ENCODE data around the gene CPNE5.

The CPNE5 gene

DNA sequence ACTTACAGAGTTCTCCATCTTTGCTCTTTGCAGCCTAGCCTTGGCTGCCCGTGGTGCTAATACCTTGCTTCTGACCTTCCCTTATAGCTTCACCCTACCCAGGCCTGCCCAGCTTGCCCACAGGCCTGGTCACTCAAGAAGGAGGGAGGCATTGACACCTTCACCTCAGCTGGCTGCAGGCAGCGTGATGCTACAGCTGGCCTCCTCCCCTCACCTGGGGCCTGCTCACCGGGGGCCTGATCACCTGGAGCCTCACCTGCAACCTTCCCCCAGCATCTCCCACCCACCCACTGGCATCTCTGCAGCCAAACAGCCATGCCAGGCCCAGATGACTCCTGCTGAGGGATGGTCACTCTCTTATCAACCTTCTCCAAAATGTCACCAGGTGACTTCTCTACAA is 40.4 kb downstream of the CPNE5 start:
- intact Hi-C loops (cut with DNase I; ENCODE audit: low total_unique reads): no loop called here
- Histone ChIP-seq H3K4me1 (no peaks in the 10 kb centered on the region), H3K27ac (no peak overlapping the region), H3K27me3 (peaks cover 0 to 8% of the 10 kb centered on the region in 2 donors), H3K36me3 (no peaks in the 10 kb centered on the region), H3K9me3 (no peaks in the 10 kb centered on the region), H3K4me3 (no peak overlapping the region)
- no peak for DNase-seq
- TF ChIP-seq, protein P1, sequence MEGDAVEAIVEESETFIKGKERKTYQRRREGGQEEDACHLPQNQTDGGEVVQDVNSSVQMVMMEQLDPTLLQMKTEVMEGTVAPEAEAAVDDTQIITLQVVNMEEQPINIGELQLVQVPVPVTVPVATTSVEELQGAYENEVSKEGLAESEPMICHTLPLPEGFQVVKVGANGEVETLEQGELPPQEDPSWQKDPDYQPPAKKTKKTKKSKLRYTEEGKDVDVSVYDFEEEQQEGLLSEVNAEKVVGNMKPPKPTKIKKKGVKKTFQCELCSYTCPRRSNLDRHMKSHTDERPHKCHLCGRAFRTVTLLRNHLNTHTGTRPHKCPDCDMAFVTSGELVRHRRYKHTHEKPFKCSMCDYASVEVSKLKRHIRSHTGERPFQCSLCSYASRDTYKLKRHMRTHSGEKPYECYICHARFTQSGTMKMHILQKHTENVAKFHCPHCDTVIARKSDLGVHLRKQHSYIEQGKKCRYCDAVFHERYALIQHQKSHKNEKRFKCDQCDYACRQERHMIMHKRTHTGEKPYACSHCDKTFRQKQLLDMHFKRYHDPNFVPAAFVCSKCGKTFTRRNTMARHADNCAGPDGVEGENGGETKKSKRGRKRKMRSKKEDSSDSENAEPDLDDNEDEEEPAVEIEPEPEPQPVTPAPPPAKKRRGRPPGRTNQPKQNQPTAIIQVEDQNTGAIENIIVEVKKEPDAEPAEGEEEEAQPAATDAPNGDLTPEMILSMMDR (IDR thresholded peaks at IDR 0.05): no peak

DNA sequence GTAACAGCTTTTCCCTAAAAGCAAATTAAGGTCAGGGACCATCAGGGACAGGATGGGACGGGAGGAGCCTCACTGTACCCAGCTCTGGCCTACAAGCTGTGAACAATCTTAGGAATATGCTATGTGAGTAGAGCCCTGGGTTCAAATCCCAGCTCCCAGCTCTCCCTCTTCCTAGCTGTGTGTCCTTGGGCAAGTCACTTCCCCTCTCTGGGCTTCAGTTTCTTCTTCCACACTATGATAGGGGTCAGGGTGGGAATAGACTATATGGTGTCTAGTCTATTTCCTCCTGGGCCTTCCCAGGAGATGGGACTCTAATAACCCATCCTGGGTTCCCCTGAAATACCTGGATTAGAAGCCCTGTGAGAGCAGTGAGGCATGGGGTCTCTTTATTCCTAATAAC is 41.6 kb downstream of the CPNE5 start:
- peaks cover 0 to 18% of the 10 kb centered on the region in 2 donors for H3K27me3 ChIP-seq

DNA sequence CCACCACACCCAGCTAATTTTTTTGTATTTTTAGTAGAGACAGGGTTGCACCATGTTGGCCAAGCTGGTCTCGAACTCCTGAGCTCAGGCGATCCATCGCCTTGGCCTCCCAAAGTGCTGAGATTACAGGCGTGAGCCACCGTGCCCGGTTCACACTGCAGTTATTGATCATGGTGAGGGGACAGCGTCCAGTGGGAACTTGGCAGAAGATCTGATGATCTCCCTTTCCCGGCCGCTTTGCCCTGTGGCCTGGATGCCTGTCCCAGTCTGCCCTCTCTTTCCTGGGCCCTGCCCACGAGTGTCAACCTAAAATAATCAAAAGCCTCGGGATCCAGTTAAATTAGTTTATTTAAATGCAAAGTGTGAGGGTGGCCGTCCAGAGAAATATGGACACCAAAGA is 42.2 kb downstream of the CPNE5 start:
- Histone ChIP-seq H3K4me1 (no peaks in the 10 kb centered on the region), H3K9me3 (no peaks in the 10 kb centered on the region), H3K27me3 (peaks cover 0 to 24% of the 10 kb centered on the region in 2 donors), H3K4me3 (no peak overlapping the region), H3K36me3 (no peaks in the 10 kb centered on the region), H3K27ac (no peak overlapping the region)
- TF ChIP-seq, protein P1 (IDR thresholded peaks at IDR 0.05): no peak
- intact Hi-C loops (cut with DNase I; ENCODE audit: low total_unique reads): no loop called here
- no peak for DNase-seq

More for the DNA sequence above, 41.6 kb downstream of the CPNE5 start:
- TF ChIP-seq, protein P1 (IDR thresholded peaks at IDR 0.05): no peak
- intact Hi-C loops (cut with DNase I; ENCODE audit: low total_unique reads): no loop called here
- Histone ChIP-seq H3K4me3 (no peak overlapping the region), H3K27ac (no peak overlapping the region), H3K36me3 (no peaks in the 10 kb centered on the region), H3K4me1 (no peaks in the 10 kb centered on the region), H3K9me3 (no peaks in the 10 kb centered on the region)
- DNase-seq: no peak

DNA sequence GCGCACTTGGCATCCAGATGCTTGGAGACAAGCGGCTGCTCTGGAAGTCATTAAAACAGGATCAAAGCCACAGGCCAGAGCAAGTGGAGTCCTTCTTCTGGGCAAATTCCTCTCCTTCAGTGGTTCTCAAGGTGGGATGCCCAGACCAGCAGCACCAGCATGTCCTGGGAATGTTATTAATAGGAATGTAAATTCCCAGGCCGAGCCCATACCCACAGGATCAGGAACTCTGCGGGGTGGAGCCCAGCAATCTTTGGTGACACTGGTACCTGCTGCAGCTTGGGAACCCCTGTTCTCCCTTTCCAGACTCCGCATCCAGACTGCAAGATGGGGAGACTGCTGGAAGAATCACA is 44.6 kb downstream of the CPNE5 start:
- no peaks in the 10 kb centered on the region for H3K36me3 ChIP-seq
- DNase-seq: no peak
- TF ChIP-seq, protein P1 (IDR thresholded peaks at IDR 0.05): no peak
- no peaks in the 10 kb centered on the region for H3K4me1 ChIP-seq
- H3K27ac ChIP-seq: no peak overlapping the region
- no peak overlapping the region for H3K4me3 ChIP-seq
- no peaks in the 10 kb centered on the region for H3K9me3 ChIP-seq
- H3K27me3 ChIP-seq: peaks cover 0 to 31% of the 10 kb centered on the region in 2 donors
- intact Hi-C loops (cut with DNase I; ENCODE audit: low total_unique reads): no loop called here

DNA sequence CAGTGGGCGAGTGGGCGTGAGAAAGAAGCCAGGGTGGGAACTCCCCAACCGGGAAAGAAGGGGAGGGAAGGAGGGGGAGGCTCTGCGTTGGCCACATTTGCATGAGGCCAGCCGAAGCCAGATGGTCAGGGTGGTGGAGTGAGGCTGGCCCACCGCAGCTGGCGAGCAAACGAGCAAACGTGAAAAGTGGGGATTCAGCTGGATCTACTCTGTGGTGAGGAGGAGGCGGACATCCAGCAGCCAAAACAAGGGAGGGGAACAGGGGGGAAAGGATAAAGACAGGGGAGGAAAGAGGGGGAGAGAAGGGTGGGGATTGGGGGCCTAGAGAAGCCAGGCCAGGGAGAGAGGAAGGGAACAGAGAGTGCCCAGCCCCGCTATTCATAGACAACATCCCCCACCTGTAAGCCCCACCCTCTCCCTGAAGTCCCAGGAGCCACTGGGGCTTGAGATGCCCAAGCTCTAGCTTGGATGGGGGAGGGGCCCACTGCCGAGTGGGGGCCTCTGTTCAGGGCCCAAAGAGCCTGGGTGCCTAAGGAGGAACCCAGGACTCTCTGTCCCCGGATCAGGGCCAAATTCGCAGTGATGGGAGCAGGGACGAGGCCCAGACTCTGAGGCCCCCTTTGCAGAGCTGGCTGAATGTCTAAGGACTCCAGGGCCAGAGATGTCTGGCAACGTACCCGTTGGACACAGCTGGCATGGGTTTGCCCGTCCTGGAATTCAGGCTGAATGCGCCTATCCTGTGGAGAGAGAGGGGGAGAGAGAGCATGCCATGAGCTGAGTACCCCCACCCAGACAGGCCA is 45.1 kb downstream of the CPNE5 start:
- no peak overlapping the region for H3K27ac ChIP-seq
- H3K9me3 ChIP-seq: no peaks in the 10 kb centered on the region
- H3K36me3 ChIP-seq: no peaks in the 10 kb centered on the region
- peaks cover 0 to 36% of the 10 kb centered on the region in 2 donors for H3K27me3 ChIP-seq
- TF ChIP-seq, protein P1 (IDR thresholded peaks at IDR 0.05): no peak
- no peak overlapping the region for H3K4me3 ChIP-seq
- no peaks in the 10 kb centered on the region for H3K4me1 ChIP-seq
- DNase-seq: no peak
- intact Hi-C loops (cut with DNase I; ENCODE audit: low total_unique reads): no loop called here

Data from tibial artery (tissue), 4 donors.